GM13977 (cell line): ENCODE measurements around the gene MED12.
A peak's percentile ranks its signal among the peaks of the same experiment; 100 is the strongest.
"Not testable (repeated sequence)": the region's sequence is repeated elsewhere in the genome, so short reads cannot be mapped to it uniquely, and the experiment has no call there.

ENCODE experiments used
- DNase-seq: peaks from one replicate; pipeline ENCODE4 v3.0.0; 2012; ENCODE audit warnings: low spot score
- CTCF ChIP-seq: IDR thresholded peaks from 2 replicates; pipeline ENCODE4 v1.5.1; 2012; ENCODE audit warnings: mild to moderate bottlenecking, control low read depth; ENCODE audit not compliant: insufficient read depth; ENCODE audit errors: extremely low read depth, missing control alignments
- in situ Hi-C: fragments of 300-500 bp; cut with MboI; formaldehyde crosslinking; loops from one replicate; pipeline ENCODE4 v1.12.0; 2022; ENCODE audit warnings: low sequenced_read_pairs, low pct_unique_long_range_greater_than_20kb, mixed read lengths, inconsistent platforms; ENCODE audit not compliant: unreplicated experiment

MED12 gene

GRCh38 chrX:71174795-71175194 is 56.4 kb downstream of the MED12 start:
- no peak for TF ChIP-seq CTCF
- DNase-seq, result no peak
- in situ Hi-C loops, result loop anchor here (10.0 kb wide), 1 partner anchor 180 kb away; no protein-coding TSS in a partner anchor

DNA sequence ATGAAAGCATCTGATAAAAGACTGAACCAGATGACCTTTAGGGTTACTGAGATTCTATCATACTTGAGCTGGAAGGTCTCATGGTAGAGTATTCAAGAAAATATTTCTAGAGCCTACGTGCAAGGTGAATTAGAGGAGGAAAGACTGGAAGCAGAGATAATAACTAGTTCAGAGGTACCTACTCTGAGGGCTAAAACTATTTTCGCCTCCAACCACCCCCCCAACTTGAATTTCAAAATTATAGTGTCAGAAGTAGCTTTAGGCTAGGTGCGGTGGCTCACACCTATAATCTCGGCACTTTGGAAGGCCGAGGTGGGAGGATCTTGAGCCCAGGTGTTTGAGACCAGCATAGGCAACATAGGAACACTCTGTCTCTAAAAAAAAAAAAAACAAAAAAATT is 57.1 kb downstream of the MED12 start:
- in situ Hi-C loops, result loop anchor here (10.0 kb wide), 1 partner anchor 181 kb away; no protein-coding TSS in a partner anchor
- DNase-seq, result no peak

DNA sequence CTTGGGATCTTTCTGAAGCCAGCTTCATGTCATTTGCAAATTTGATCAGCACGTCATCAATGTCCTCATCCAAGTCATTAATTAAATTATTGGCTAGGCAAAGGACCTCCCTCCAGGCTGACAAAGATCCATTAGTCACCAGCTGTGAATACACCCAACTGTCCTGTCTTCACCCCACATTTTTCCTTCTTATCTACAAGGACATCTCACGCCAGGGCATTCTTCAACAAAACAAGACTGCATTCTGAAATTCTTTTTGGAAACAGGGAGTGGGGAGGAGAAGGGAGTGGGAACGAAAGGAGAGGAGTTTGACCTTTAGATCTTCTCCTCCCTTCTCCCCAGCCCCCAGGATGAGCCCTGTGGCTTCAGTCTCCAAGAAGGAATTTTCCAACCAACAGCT is 58.9 kb downstream of the MED12 start:
- DNase-seq, result no peak
- in situ Hi-C loops, result loop anchor here (10.0 kb wide), 1 partner anchor 183 kb away; no protein-coding TSS in a partner anchor
- no peak for TF ChIP-seq CTCF

More for the DNA sequence above, 57.1 kb downstream of the MED12 start:
- TF ChIP-seq CTCF, result no peak

DNA sequence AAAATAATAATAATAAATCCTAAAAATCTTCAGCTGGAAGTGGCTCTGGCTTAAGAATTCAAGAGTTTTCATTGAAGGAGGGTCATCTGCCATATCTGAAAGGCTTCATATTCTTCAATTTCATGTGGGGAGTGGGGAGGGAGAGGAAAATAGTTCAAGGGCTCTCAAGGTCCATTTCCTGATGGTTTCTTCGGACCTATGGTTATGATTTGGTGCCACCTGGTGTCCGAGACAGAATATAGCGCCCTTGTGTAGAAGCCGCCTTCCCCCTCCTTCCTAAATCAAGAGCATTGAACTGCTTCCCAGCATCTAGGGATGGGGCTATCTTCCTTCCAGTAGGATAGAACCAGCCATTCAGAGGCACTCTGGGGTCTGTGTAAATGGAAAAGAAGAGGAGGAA is 60.5 kb downstream of the MED12 start:
- DNase-seq, result peak; percentile 64
- TF ChIP-seq CTCF, result peak; percentile 81
- in situ Hi-C loops, result loop anchor here (10.0 kb wide), 1 partner anchor 184 kb away; no protein-coding TSS in a partner anchor

GRCh38 chrX:71180579-71181265 is 62.3 kb downstream of the MED12 start:
- in situ Hi-C loops, DNase-seq: not testable (repeated sequence)

- DNase-seq, result no peak
- TF ChIP-seq CTCF, result no peak
- in situ Hi-C loops, result no loop called here
Observed at GRCh38 chrX:71181558-71181909, 63.1 kb downstream of the MED12 start.

GRCh38 chrX:71181910-71182799 is 63.8 kb downstream of the MED12 start:
- no peak for TF ChIP-seq CTCF
- DNase-seq, result peak; percentile 68
- in situ Hi-C loops, result no loop called here
